ENCODE results near the gene MAGEB17. TPM values are rescaled to one million over a fixed set of nuclear protein-coding genes. Genes with fewer than 3 reads are reported as not detected.

MAGEB17 gene
- total RNA-seq, 1 donor from 2014 or later: not detected

DNA sequence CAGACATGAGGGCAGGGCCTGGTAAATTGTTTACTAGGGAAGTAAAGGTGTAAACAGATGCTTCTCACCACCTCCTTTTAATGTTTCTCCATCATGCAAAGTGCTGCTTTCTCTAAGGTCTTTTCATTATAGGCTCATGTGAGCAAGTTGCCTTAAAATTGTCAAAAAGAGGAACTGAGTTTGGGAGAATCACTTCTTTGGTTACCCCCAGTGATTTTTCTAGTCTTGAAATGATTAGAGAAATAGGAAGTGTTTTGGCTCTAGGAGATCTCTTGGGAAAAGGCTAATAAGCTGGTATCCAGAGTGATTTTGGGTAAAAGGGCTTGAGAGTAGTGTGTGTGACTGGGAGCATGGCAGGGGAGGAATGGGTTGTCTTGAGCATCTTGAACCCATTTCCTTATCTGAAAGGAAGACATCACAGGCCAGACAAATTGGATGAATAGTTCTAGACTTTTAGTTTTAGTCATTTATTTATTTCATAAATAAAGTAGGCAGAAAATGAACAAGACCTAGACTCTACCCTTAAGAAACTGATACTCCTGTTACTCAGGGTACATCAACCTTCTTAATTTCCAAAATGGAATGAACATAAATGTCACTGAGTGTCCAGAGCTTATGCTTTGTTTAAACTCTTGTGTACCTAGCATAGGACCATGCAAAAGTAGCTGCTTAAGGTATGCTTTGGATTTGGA lies 29.7 kb upstream of the MAGEB17 start:
- Mint-ChIP-seq H3K36me3 (ENCODE audit: low read depth) (no peaks in the 10 kb centered on the region), H3K27ac (no peak overlapping the region), H3K9me3 (no peaks in the 10 kb centered on the region), H3K4me1 (peaks cover 13% of the 10 kb centered on the region), H3K27me3 (no peaks in the 10 kb centered on the region), H3K4me3 (peak overlapping the region; percentile 33)
- intact Hi-C loops (cut with micrococcal nuclease): loop anchor here (1.0 kb wide), 3 partner anchors 14 to 283 kb away; partner anchors contain the start of genes AP1S2 and GRPR
- ChIA-PET POLR2A (no interaction called here), CTCF (interaction anchor here (0.5 to 3.2 kb wide), 6 partner anchors 15 to 312 kb away, joined by 3 to 16 read pairs (median 6); partner anchors contain the start of genes AP1S2 and GRPR)
- TF ChIP-seq, protein P1, sequence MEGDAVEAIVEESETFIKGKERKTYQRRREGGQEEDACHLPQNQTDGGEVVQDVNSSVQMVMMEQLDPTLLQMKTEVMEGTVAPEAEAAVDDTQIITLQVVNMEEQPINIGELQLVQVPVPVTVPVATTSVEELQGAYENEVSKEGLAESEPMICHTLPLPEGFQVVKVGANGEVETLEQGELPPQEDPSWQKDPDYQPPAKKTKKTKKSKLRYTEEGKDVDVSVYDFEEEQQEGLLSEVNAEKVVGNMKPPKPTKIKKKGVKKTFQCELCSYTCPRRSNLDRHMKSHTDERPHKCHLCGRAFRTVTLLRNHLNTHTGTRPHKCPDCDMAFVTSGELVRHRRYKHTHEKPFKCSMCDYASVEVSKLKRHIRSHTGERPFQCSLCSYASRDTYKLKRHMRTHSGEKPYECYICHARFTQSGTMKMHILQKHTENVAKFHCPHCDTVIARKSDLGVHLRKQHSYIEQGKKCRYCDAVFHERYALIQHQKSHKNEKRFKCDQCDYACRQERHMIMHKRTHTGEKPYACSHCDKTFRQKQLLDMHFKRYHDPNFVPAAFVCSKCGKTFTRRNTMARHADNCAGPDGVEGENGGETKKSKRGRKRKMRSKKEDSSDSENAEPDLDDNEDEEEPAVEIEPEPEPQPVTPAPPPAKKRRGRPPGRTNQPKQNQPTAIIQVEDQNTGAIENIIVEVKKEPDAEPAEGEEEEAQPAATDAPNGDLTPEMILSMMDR (IDR thresholded peaks at IDR 0.05): no peak
- DNase-seq (no peak), ATAC-seq (ENCODE audit: low read depth) (peak; percentile 77)

DNA sequence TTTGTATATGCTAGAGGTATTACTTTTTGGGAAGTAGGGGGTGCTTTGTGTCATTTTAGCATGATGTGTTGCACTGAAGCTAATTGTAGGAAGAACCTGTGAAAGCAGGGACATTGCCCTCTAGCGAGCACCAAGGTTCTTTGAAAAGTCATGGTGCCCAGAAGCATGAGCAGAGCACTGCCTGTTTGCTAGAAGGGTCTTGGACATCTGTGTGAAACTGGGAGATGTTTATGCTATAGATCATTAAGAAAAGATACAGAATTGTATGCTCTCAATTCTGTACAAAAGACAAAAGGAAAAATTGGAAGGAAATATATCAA lies 29.2 kb upstream of the MAGEB17 start:
- peak; percentile 51 for ATAC-seq (ENCODE audit: low read depth)
- H3K27ac Mint-ChIP-seq: no peak overlapping the region
- ChIA-PET POLR2A (no interaction called here), CTCF (interaction anchor here (0.5 to 3.2 kb wide), 6 partner anchors 15 to 311 kb away, joined by 3 to 16 read pairs (median 6); partner anchors contain the start of genes AP1S2 and GRPR)
- H3K27me3 Mint-ChIP-seq: no peaks in the 10 kb centered on the region
- TF ChIP-seq, protein P1 (IDR thresholded peaks at IDR 0.05): no peak
- intact Hi-C loops (cut with micrococcal nuclease): no loop called here
- no peaks in the 10 kb centered on the region for H3K9me3 Mint-ChIP-seq
- H3K36me3 Mint-ChIP-seq (ENCODE audit: low read depth): no peaks in the 10 kb centered on the region
- peaks cover 13% of the 10 kb centered on the region for H3K4me1 Mint-ChIP-seq
- no peak for DNase-seq
- H3K4me3 Mint-ChIP-seq: no peak overlapping the region

DNA sequence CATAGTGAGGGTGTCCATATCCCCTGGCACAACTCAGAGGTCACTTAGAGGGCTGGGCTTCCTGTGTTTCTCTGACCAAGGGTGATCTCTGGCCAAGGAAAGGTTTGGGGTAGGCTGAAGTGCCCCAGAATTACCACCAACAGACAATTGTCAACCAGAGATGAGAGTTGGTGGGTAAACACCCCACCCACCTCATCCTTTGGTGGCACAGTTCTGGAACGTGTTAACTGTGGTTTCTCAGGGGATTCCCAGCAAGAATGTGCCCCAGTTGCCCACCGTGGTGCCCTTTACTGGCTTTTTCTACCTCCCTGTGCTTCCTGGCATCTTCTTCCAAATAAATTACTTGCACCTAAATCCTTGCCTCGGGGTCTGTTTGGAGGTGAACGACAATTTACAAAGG lies 26.8 kb upstream of the MAGEB17 start:
- H3K36me3 Mint-ChIP-seq (ENCODE audit: low read depth): no peaks in the 10 kb centered on the region
- no peak for ATAC-seq (ENCODE audit: low read depth)
- peaks cover 13% of the 10 kb centered on the region for H3K4me1 Mint-ChIP-seq
- H3K27me3 Mint-ChIP-seq: no peaks in the 10 kb centered on the region
- no peak overlapping the region for H3K4me3 Mint-ChIP-seq
- intact Hi-C loops (cut with micrococcal nuclease): no loop called here
- DNase-seq: no peak
- ChIA-PET POLR2A (no interaction called here), CTCF (no interaction called here)
- no peaks in the 10 kb centered on the region for H3K9me3 Mint-ChIP-seq
- TF ChIP-seq, protein P1 (IDR thresholded peaks at IDR 0.05): no peak
- H3K27ac Mint-ChIP-seq: no peak overlapping the region

DNA sequence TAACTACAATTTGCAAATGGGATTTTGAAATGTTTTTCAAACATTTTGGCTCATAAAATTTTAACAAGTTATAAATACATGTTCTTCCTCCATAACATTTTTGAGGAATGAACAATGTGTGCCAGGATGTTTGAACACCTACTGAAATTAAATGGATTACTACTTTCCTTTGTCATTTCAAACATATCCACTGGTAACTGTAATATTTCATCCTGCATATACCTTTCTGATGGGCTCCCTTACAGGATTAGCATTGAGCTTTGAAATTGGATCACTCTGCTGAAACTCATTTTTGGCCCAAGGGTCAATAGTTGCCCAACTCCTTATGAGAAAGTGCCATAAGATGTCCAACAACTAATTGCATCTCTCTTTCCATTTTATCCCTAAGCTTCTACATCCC lies 26.3 kb upstream of the MAGEB17 start:
- Mint-ChIP-seq H3K9me3 (no peaks in the 10 kb centered on the region), H3K4me1 (peaks cover 13% of the 10 kb centered on the region), H3K27me3 (no peaks in the 10 kb centered on the region), H3K27ac (no peak overlapping the region), H3K36me3 (ENCODE audit: low read depth) (no peaks in the 10 kb centered on the region), H3K4me3 (no peak overlapping the region)
- no peak for DNase-seq
- intact Hi-C loops (cut with micrococcal nuclease): no loop called here
- ATAC-seq (ENCODE audit: low read depth): no peak
- ChIA-PET POLR2A (no interaction called here), CTCF (no interaction called here)
- TF ChIP-seq, protein P1 (IDR thresholded peaks at IDR 0.05): no peak

DNA sequence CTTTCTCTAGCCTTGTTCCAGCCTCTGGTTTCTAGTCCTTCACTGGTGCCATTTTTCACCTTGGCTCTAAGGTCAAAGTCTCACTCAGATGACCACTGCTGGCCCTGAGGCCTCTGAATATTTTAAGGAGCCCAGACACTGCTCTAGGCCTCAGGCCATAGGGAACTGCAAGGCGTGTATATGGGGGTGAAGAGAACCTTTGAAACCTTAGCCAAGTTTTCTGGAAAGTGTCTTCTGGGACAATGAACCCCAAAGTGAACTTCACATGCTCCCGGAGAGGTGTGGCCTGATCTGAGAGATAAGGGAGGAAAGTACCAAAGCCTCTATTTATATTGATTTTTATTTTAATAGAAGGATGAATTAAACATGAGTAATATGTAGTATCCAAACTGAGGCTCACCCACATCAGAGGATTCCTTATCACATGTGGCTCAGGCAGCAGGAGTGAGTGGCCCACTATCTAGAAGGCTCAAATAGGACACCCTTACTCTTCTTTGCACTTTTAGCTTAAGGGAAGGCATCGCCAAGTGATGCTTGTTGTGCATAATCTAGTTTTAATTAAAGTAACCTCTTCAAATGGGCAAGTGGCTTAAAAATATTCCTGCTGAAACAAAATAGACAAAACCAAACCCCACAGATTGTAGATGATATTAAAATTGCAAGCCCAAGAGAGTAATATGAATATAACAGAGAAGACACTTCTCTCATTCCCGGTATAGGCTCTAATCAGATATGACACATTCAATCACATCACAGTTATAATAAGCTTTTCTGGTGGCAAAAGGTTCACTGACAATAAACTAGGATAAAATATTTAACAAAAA lies 25.6 kb upstream of the MAGEB17 start:
- H3K9me3 Mint-ChIP-seq: no peaks in the 10 kb centered on the region
- POLR2A ChIA-PET: no interaction called here

More for the DNA sequence above, 25.6 kb upstream of the MAGEB17 start:
- H3K4me1 Mint-ChIP-seq: peaks cover 13% of the 10 kb centered on the region
- intact Hi-C loops (cut with micrococcal nuclease): no loop called here
- H3K4me3 Mint-ChIP-seq: no peak overlapping the region
- H3K36me3 Mint-ChIP-seq (ENCODE audit: low read depth): no peaks in the 10 kb centered on the region
- H3K27ac Mint-ChIP-seq: no peak overlapping the region
- no peaks in the 10 kb centered on the region for H3K27me3 Mint-ChIP-seq
- TF ChIP-seq, protein P1 (IDR thresholded peaks at IDR 0.05): no peak
- CTCF ChIA-PET: interaction anchor here (1.0 kb wide), 1 partner anchor 19 kb away, joined by 3 read pairs; no protein-coding TSS in a partner anchor
- DNase-seq (no peak), ATAC-seq (ENCODE audit: low read depth) (no peak)
